Right lobe of liver (tissue), 6 donors: ENCODE results near the gene CLEC2D. TPM values are rescaled to one million over a fixed set of nuclear protein-coding genes. Genes with fewer than 3 reads are reported as not detected.

Experiments used
- ATAC-seq, 4 donors: fragments of 200-7000 bp; cut with Tn5 transposase; one replicate each; pipeline ENCODE4 v1.9.1; 2020; ENCODE audit warnings: mild to moderate bottlenecking in 4 of 4, moderate library complexity in 4 of 4
- DNase-seq, 3 donors: peaks; one replicate each; pipeline ENCODE4 v3.0.0-alpha.2; 2020
- H3K27ac ChIP-seq, 3 donors: fragments of 200-600 bp; one replicate each; pipeline ENCODE4 v1.8.0; 2022
- H3K27me3 ChIP-seq, 2 donors: fragments of 200-600 bp; one replicate each; pipeline ENCODE4 v1.8.0; 2022
- H3K36me3 ChIP-seq, 4 donors: fragments of 200-600 bp; sonication (generic) in 1 of 4; one replicate each; pipeline versions ENCODE4 v1.5.1 to v1.8.0; 2017 to 2022; ENCODE audit warnings: control low read depth in 1 of 4
- H3K4me1 ChIP-seq, 4 donors: fragments of 200-600 bp; sonication (generic) in 1 of 4; one replicate each; pipeline versions ENCODE4 v1.5.1 to v1.8.0; 2017 to 2022; ENCODE audit warnings: control low read depth in 1 of 4
- H3K4me3 ChIP-seq, 3 donors: fragments of 200-600 bp; one replicate each; pipeline ENCODE4 v1.8.0; 2022
- H3K9me3 ChIP-seq, 4 donors: fragments of 200-600 bp; sonication (generic) in 1 of 4; one replicate each; pipeline versions ENCODE4 v1.5.1 to v1.8.0; 2017 to 2022; ENCODE audit warnings: control low read depth in 1 of 4
- CTCF ChIP-seq, 4 donors: fragments of 200-600 bp in 3 of 4; fragments of 450-650 bp in 1 of 4; IDR thresholded peaks; one replicate each; pipeline versions ENCODE4 v1.5.1 to v1.8.0; 2016 to 2022; ENCODE audit warnings: antibody characterized with exemption in 4 of 4, mild to moderate bottlenecking in 2 of 4
- POLR2A ChIP-seq: fragments of 450-650 bp; IDR thresholded peaks from one replicate; pipeline ENCODE4 v1.6.1; 2017; ENCODE audit warnings: antibody characterized with exemption, mild to moderate bottlenecking
- WGBS: methylation state at CpG from one replicate; pipeline ENCODE4 v1.1.6; 2018; ENCODE audit warnings: low coverage, low lambda C conversion rate; ENCODE audit not compliant: insufficient coverage; ENCODE audit errors: missing lambda C conversion rate; 5-methylcytosine and 5-hydroxymethylcytosine counted together
- intact Hi-C, 2 donors: fragments of 100-400 bp; cut with DNase I; formaldehyde crosslinking; loops; one replicate each; pipeline versions ENCODE4 v1.11.2 to v1.14.1; 2022
- total RNA-seq, 6 experiments: library from RNA; depleted of rRNA in 2 of 6; stranded (reverse); fragments of >200 nt in 2 of 6; fragmentation: NEBNext Ultra II Directional in 3 of 6; extraction: Animal tissue kit (Norgen Biotek cat#: 25700) in 3 of 6; gene quantifications; one replicate each; pipeline versions ENCODE4 v1.1.0 to v1.2.4, GENCODE V29; 2016 to 2023
- donor health status: DM: no; HTN: yes; CAD: no.
- donor health status: DM: no; HTN: no; CAD: no.
- donor health status: DM: no; HTN: no; CAD: no.
- donor health status: DM: no; HTN: yes; CAD: no.
- donor health status: DM: no; HTN: yes; CAD: no.

Gene CLEC2D
- total RNA-seq, 6 experiments from 2014 or later = 0.62 to 4.4 (median 1.6) TPM

- WGBS = 47% methylated on average over 13 of the region's 13 CpGs
Measured at GRCh38 chr12:9646794-9647781, 22.4 kb upstream of the CLEC2D start.

GRCh38 chr12:9647825-9648700 is 21.4 kb upstream of the CLEC2D start:
- H3K36me3 ChIP-seq = no peaks in the 10 kb centered on the region
- WGBS = 1% methylated on average over 12 of the region's 55 CpGs
- H3K27me3 ChIP-seq = no peaks in the 10 kb centered on the region
- H3K4me1 ChIP-seq = no peaks in the 10 kb centered on the region
- TF ChIP-seq CTCF (IDR thresholded peaks at IDR 0.05) = no peak
- peak; percentile 60 for TF ChIP-seq POLR2A
- no peaks in the 10 kb centered on the region for H3K9me3 ChIP-seq
- ATAC-seq = peak; percentile 86 to 90 (median 87)
- H3K4me3 ChIP-seq = peak overlapping the region; percentile 50 to 65 (median 52)
- peak overlapping the region; percentile 75 to 88 (median 77) for H3K27ac ChIP-seq
- peak; percentile 75 to 89 (median 84) for DNase-seq
- intact Hi-C loops = no loop called here

More at GRCh38 chr12:9646794-9647781, 22.4 kb upstream of the CLEC2D start:
- Histone ChIP-seq H3K9me3 (no peaks in the 10 kb centered on the region), H3K27ac (peak overlapping the region; percentile 75 to 88 (median 77)), H3K36me3 (no peaks in the 10 kb centered on the region), H3K27me3 (no peaks in the 10 kb centered on the region), H3K4me1 (no peaks in the 10 kb centered on the region), H3K4me3 (peak overlapping the region; percentile 50 to 65 (median 52))
- DNase-seq = no peak
- intact Hi-C loops = no loop called here
- TF ChIP-seq POLR2A (no peak), CTCF (IDR thresholded peaks at IDR 0.05) (no peak)
- peak in 2 of 4 donors; percentile 3 to 8 for ATAC-seq

- DNase-seq (no peak), ATAC-seq (no peak)
- peak overlapping the region; percentile 50 to 65 (median 52) for H3K4me3 ChIP-seq
- H3K4me1 ChIP-seq = no peaks in the 10 kb centered on the region
- peak overlapping the region; percentile 75 to 88 (median 77) for H3K27ac ChIP-seq
- intact Hi-C loops = no loop called here
- TF ChIP-seq CTCF (IDR thresholded peaks at IDR 0.05) (no peak), POLR2A (no peak)
- no peaks in the 10 kb centered on the region for H3K36me3 ChIP-seq
- 10% methylated on average over 13 of the region's 13 CpGs for WGBS
- H3K27me3 ChIP-seq = no peaks in the 10 kb centered on the region
- no peaks in the 10 kb centered on the region for H3K9me3 ChIP-seq
Measured at GRCh38 chr12:9648701-9649531, 20.6 kb upstream of the CLEC2D start.

GRCh38 chr12:9649532-9649940 is 20.0 kb upstream of the CLEC2D start:
- ATAC-seq = no peak
- Histone ChIP-seq H3K36me3 (no peaks in the 10 kb centered on the region), H3K27me3 (no peaks in the 10 kb centered on the region), H3K4me1 (no peaks in the 10 kb centered on the region), H3K9me3 (no peaks in the 10 kb centered on the region), H3K4me3 (peak overlapping the region; percentile 50 to 65 (median 52)), H3K27ac (peak overlapping the region; percentile 75 to 88 (median 77))
- no peak for DNase-seq
- WGBS = 41% methylated on average over 5 of the region's 5 CpGs
- TF ChIP-seq CTCF (IDR thresholded peaks at IDR 0.05) (no peak), POLR2A (no peak)
- intact Hi-C loops = no loop called here
